H9 (cell line): ENCODE results near the gene CARD8. TPM values are rescaled to one million over a fixed set of nuclear protein-coding genes. Genes with fewer than 3 reads are reported as not detected.

Source experiments
- DNase-seq: peaks from one replicate; pipeline ENCODE4 v3.0.0-alpha.2; 2017
- H2AFZ ChIP-seq: one replicate; pipeline ENCODE4 v1.6.1; 2013; ENCODE audit warnings: mild to moderate bottlenecking, low read length, control low read depth, moderate library complexity
- H2AK5ac ChIP-seq: 2 replicates; pipeline ENCODE4 v1.6.1; 2013; ENCODE audit warnings: low read length, control low read depth, mixed read lengths; ENCODE audit not compliant: insufficient read length
- H2BK120ac ChIP-seq: one replicate; pipeline ENCODE4 v1.6.1; 2013; ENCODE audit warnings: low read depth, mild to moderate bottlenecking, low read length, control low read depth, inconsistent platforms; ENCODE audit not compliant: poor library complexity, severe bottlenecking
- H2BK12ac ChIP-seq: 2 replicates; pipeline ENCODE4 v1.6.1; 2013; ENCODE audit warnings: low read length, control low read depth, mixed read lengths, low read depth; ENCODE audit not compliant: insufficient read length
- H2BK15ac ChIP-seq: 2 replicates; pipeline ENCODE4 v1.6.1; 2013; ENCODE audit warnings: low read depth, low read length, control low read depth
- H2BK20ac ChIP-seq: one replicate; pipeline ENCODE4 v1.6.1; 2013; ENCODE audit warnings: low read depth, mild to moderate bottlenecking, low read length, control low read depth, inconsistent platforms; ENCODE audit not compliant: poor library complexity, severe bottlenecking
- H2BK5ac ChIP-seq: 2 replicates; pipeline ENCODE4 v1.6.1; 2013; ENCODE audit warnings: low read length, control low read depth, mixed read lengths; ENCODE audit not compliant: insufficient read length
- H3K14ac ChIP-seq: 2 replicates; pipeline ENCODE4 v1.6.1; 2013; ENCODE audit warnings: low read length, control low read depth; ENCODE audit not compliant: insufficient read depth
- H3K18ac ChIP-seq: 2 replicates; pipeline ENCODE4 v1.6.1; 2013; ENCODE audit warnings: low read depth, mild to moderate bottlenecking, mixed read lengths, low read length, control low read depth; ENCODE audit not compliant: insufficient read length
- H3K23ac ChIP-seq: 2 replicates; pipeline ENCODE4 v1.6.1; 2013; ENCODE audit warnings: low read length, control low read depth, mixed read lengths, low read depth; ENCODE audit not compliant: insufficient read length
- H3K23me2 ChIP-seq: 2 replicates; pipeline ENCODE4 v1.6.1; 2013; ENCODE audit warnings: low read depth, mild to moderate bottlenecking, mixed read lengths, low read length, control low read depth; ENCODE audit not compliant: insufficient read length, poor library complexity, severe bottlenecking
- H3K27ac ChIP-seq: 2 replicates; pipeline ENCODE4 v1.5.1; 2013; ENCODE audit warnings: low read length, control low read depth, mixed read lengths, low read depth; ENCODE audit not compliant: insufficient read length
- H3K27me3 ChIP-seq: 2 replicates; pipeline ENCODE4 v1.6.1; 2013; ENCODE audit warnings: low read length, control low read depth, inconsistent platforms; ENCODE audit not compliant: insufficient read depth
- H3K4ac ChIP-seq: 2 replicates; pipeline ENCODE4 v1.6.1; 2013; ENCODE audit warnings: low read depth, mild to moderate bottlenecking, control low read depth, inconsistent platforms, low read length, moderate library complexity
- H3K4me1 ChIP-seq: 2 replicates; pipeline ENCODE4 v1.6.1; 2013; ENCODE audit warnings: low read length, control low read depth, inconsistent platforms; ENCODE audit not compliant: insufficient read depth
- H3K4me2 ChIP-seq: 2 replicates; pipeline ENCODE4 v1.6.1; 2013; ENCODE audit warnings: low read length, control low read depth, mixed read lengths; ENCODE audit not compliant: insufficient read length, insufficient read depth
- H3K56ac ChIP-seq: 2 replicates; pipeline ENCODE4 v1.6.1; 2013; ENCODE audit warnings: low read depth, mild to moderate bottlenecking, mixed read lengths, low read length, control low read depth; ENCODE audit not compliant: insufficient read length
- H3K79me1 ChIP-seq: 2 replicates; pipeline ENCODE4 v1.6.1; 2013; ENCODE audit warnings: low read depth, mild to moderate bottlenecking, moderate library complexity, low read length, control low read depth, inconsistent platforms; ENCODE audit not compliant: insufficient read depth, poor library complexity, severe bottlenecking
- H3K79me2 ChIP-seq: 2 replicates; pipeline ENCODE4 v1.6.1; 2013; ENCODE audit warnings: low read length, control low read depth, inconsistent platforms; ENCODE audit not compliant: insufficient read depth
- H3K9ac ChIP-seq: 2 replicates; pipeline ENCODE4 v1.6.1; 2013; ENCODE audit warnings: low read length, control low read depth, mixed read lengths; ENCODE audit not compliant: insufficient read length; ENCODE audit errors: extremely low read depth
- H3K9me3 ChIP-seq: one replicate; pipeline ENCODE4 v1.6.1; 2013; ENCODE audit warnings: low read depth, low read length, inconsistent platforms; ENCODE audit not compliant: control insufficient read depth
- H3T11ph ChIP-seq: one replicate; pipeline ENCODE4 v1.6.1; 2013; ENCODE audit warnings: mild to moderate bottlenecking, low read length, control low read depth, inconsistent platforms
- H4K20me1 ChIP-seq: one replicate; pipeline ENCODE4 v1.6.1; 2013; ENCODE audit not compliant: control insufficient read depth, insufficient read length, insufficient read depth
- H4K5ac ChIP-seq: 2 replicates; pipeline ENCODE4 v1.6.1; 2013; ENCODE audit warnings: low read depth, mild to moderate bottlenecking, mixed read lengths, low read length, control low read depth; ENCODE audit not compliant: insufficient read length
- H4K8ac ChIP-seq: replicated peaks from 2 replicates; pipeline ENCODE4 v1.6.1; 2013; ENCODE audit warnings: low read length, control low read depth, mixed read lengths, low read depth; ENCODE audit not compliant: insufficient read length
- H4K91ac ChIP-seq: 2 replicates; pipeline ENCODE4 v1.6.1; 2013; ENCODE audit warnings: low read depth, mild to moderate bottlenecking, moderate library complexity, mixed read lengths, low read length, control low read depth; ENCODE audit not compliant: insufficient read length
- H3K27ac Mint-ChIP-seq, 3 experiments: 2 replicates in 2 of 3; 3 replicates in 1 of 3; pipeline ENCODE4 v1.8.0; 2020 to 2021; ENCODE audit warnings: mixed read lengths in 3 of 3, mild to moderate bottlenecking in 1 of 3, moderate library complexity in 1 of 3
- H3K27me3 Mint-ChIP-seq: 2 replicates; pipeline ENCODE4 v1.8.0; 2021; ENCODE audit warnings: low read depth, mild to moderate bottlenecking, moderate library complexity, mixed read lengths
- H3K36me3 Mint-ChIP-seq, 3 experiments: 2 replicates in 2 of 3; 3 replicates in 1 of 3; pipeline ENCODE4 v1.8.0; 2020 to 2021; ENCODE audit warnings: low read depth in 3 of 3, mixed read lengths in 3 of 3; ENCODE audit not compliant: insufficient read depth in 1 of 3
- H3K4me1 Mint-ChIP-seq, 2 experiments: 2 replicates each; pipeline ENCODE4 v1.8.0; 2020; ENCODE audit warnings: mixed read lengths in 2 of 2
- H3K4me3 Mint-ChIP-seq, 2 experiments: 2 replicates in 1 of 2; 3 replicates in 1 of 2; pipeline ENCODE4 v1.8.0; 2020 to 2021; ENCODE audit warnings: mild to moderate bottlenecking in 2 of 2, mixed read lengths in 2 of 2, moderate library complexity in 1 of 2
- H3K9me3 Mint-ChIP-seq, 2 experiments: 2 replicates in 1 of 2; 3 replicates in 1 of 2; pipeline ENCODE4 v1.8.0; 2020; ENCODE audit warnings: mild to moderate bottlenecking in 2 of 2, mixed read lengths in 2 of 2, moderate library complexity in 1 of 2
- CTCF ChIP-seq: fragments of 200-600 bp; sonication (generic); conservative IDR thresholded peaks from 3 replicates; pipeline ENCODE4 v1.8.0; 2021; ENCODE audit warnings: antibody characterized with exemption, mild to moderate bottlenecking
- WGBS: extraction: QIAGEN DNeasy Blood & Tissue Kit; methylation state at CpG from one replicate; pipeline ENCODE4 v1.1.7; 2013; ENCODE audit warnings: missing lambda C conversion rate, low lambda C conversion rate, mixed read lengths; ENCODE audit not compliant: insufficient read length; ENCODE audit errors: extremely low coverage; 5-methylcytosine and 5-hydroxymethylcytosine counted together
- total RNA-seq: library from RNA; stranded (reverse); gene quantifications from 2 replicates; pipeline ENCODE4 v1.2.1, GENCODE V29; 2021

Gene CARD8
- total RNA-seq, 1 experiment from 2014 or later: 21.0 TPM

DNA sequence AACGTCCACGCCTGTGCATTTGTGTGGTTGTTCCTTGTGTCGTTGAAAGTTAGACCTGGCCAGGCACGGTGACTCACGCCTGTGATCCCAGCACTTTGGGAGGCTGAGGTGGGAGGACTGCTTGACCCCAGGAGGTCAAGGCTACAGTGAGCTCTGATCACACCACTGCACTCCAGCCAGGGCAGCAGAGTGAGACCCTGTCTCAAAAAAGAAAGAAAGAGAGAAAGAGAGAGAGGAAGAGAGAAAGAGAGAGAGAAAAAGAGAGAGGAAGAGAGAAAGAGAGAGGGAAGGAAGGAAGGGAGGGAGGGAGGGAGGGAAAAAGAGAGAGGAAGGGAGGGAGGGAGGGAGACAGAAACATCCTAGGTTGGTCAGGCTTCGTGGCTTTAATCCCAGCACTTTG, 19.2 kb upstream of the CARD8 start:
- Histone ChIP-seq H4K20me1 (no peaks in the 10 kb centered on the region), H3K4me2 (no peak overlapping the region)
- no peak overlapping the region for H3K27ac Mint-ChIP-seq

More for the DNA sequence above, 19.2 kb upstream of the CARD8 start:
- Mint-ChIP-seq H3K4me3 (no peak overlapping the region), H3K36me3 (peaks cover 14 to 40% (median 32%) of the 10 kb centered on the region in 3 experiments; a peak in 6 of 7 replicates), H3K9me3 (peaks cover under 1% of the 10 kb centered on the region in 2 experiments; a peak in 3 of 5 replicates), H3K27me3 (no peaks in the 10 kb centered on the region), H3K4me1 (peaks cover 8 to 12% of the 10 kb centered on the region in 2 experiments)
- Histone ChIP-seq H3K23me2 (no peaks in the 10 kb centered on the region), H3K4me1 (no peaks in the 10 kb centered on the region; the same call in 1 of the 2 replicates), H3K9me3 (no peaks in the 10 kb centered on the region), H3T11ph (no peak overlapping the region), H3K23ac (no peak overlapping the region), H3K14ac (no peak overlapping the region), H2AFZ (no peak overlapping the region), H3K56ac (no peak overlapping the region), H3K4ac (no peak overlapping the region), H3K79me2 (peaks cover 3% of the 10 kb centered on the region; the same call in 1 of the 2 replicates), H3K79me1 (no peaks in the 10 kb centered on the region), H3K9ac (no peak overlapping the region), H4K91ac (no peak overlapping the region), H2AK5ac (no peak overlapping the region), H4K8ac (no peak overlapping the region), H2BK15ac (no peak overlapping the region), H2BK20ac (no peak overlapping the region), H3K27me3 (no peaks in the 10 kb centered on the region), H2BK120ac (no peak overlapping the region), H2BK5ac (no peak overlapping the region), H3K18ac (no peak overlapping the region), H3K27ac (no peak overlapping the region), H4K5ac (no peak overlapping the region), H2BK12ac (no peak overlapping the region)
- no peak for TF ChIP-seq CTCF
- no CpG with 5 or more reads among the region's 6 CpGs for WGBS
- no peak for DNase-seq
